ENCODE measurements around the gene RBPJ. TPM values are rescaled to one million over a fixed set of nuclear protein-coding genes. Genes with fewer than 3 reads are reported as not detected.

RBPJ gene
- total RNA-seq, 4 donors from 2014 or later: 42.9 to 238 (median 75.2) TPM

- TF ChIP-seq, protein P1, sequence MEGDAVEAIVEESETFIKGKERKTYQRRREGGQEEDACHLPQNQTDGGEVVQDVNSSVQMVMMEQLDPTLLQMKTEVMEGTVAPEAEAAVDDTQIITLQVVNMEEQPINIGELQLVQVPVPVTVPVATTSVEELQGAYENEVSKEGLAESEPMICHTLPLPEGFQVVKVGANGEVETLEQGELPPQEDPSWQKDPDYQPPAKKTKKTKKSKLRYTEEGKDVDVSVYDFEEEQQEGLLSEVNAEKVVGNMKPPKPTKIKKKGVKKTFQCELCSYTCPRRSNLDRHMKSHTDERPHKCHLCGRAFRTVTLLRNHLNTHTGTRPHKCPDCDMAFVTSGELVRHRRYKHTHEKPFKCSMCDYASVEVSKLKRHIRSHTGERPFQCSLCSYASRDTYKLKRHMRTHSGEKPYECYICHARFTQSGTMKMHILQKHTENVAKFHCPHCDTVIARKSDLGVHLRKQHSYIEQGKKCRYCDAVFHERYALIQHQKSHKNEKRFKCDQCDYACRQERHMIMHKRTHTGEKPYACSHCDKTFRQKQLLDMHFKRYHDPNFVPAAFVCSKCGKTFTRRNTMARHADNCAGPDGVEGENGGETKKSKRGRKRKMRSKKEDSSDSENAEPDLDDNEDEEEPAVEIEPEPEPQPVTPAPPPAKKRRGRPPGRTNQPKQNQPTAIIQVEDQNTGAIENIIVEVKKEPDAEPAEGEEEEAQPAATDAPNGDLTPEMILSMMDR (IDR thresholded peaks at IDR 0.05): no peak
- no peak for TF ChIP-seq POLR2A (IDR thresholded peaks at IDR 0.05)
- Histone ChIP-seq H3K4me3 (no peak overlapping the region), H3K27ac (no peak overlapping the region), H3K27me3 (no peaks in the 10 kb centered on the region), H3K9me3 (peaks cover 0 to 4% of the 10 kb centered on the region in 2 donors), H3K36me3 (no peaks in the 10 kb centered on the region), H3K4me1 (no peaks in the 10 kb centered on the region)
- intact Hi-C loops (cut with DNase I; ENCODE audit: low total_unique reads): no loop called here
- DNase-seq: no peak
These were observed 84.0 kb downstream of the RBPJ start for GRCh38 chr4:26404743-26405206.

DNA sequence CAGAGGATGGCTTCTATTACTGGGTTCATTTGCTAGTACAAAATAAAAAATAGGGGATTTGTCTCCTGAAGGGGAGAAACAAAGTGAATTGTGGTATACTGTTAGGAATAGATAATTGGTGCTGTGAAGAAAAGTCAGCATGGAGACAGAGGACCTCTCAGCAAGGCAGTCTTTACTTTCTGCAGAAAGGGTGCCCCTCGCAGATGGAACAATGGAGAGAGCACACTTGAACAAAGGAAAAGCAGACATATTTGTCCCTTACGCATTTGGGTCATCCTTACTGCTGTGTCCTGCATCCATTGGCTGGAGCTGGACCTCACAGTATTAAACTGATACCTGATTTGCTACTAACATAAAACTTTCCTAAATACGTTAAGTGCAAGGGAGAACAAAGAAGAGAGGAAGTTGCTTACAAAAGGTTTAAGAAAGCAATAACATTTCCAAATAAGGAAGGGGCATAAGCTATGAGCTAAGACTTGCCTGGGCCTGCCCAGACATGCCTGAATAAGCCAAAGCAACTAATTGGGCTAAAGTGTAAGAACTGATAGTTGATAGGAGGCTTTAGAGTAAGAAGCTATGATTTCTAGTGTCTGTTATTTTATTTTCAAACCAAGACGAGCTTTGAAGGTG is 85.6 kb downstream of the RBPJ start:
- H3K4me1 ChIP-seq: no peaks in the 10 kb centered on the region
- no peak for TF ChIP-seq POLR2A (IDR thresholded peaks at IDR 0.05)
- TF ChIP-seq, protein P1 (IDR thresholded peaks at IDR 0.05): no peak
- no peak for DNase-seq
- H3K9me3 ChIP-seq: peaks cover 0 to 4% of the 10 kb centered on the region in 2 donors
- H3K27me3 ChIP-seq: no peaks in the 10 kb centered on the region
- intact Hi-C loops (cut with DNase I; ENCODE audit: low total_unique reads): no loop called here
- no peak overlapping the region for H3K4me3 ChIP-seq
- H3K27ac ChIP-seq: no peak overlapping the region
- H3K36me3 ChIP-seq: no peaks in the 10 kb centered on the region

- no peak for TF ChIP-seq POLR2A (IDR thresholded peaks at IDR 0.05)
- TF ChIP-seq, protein P1 (IDR thresholded peaks at IDR 0.05): no peak
These were observed 86.7 kb downstream of the RBPJ start for GRCh38 chr4:26407476-26407875.

DNA sequence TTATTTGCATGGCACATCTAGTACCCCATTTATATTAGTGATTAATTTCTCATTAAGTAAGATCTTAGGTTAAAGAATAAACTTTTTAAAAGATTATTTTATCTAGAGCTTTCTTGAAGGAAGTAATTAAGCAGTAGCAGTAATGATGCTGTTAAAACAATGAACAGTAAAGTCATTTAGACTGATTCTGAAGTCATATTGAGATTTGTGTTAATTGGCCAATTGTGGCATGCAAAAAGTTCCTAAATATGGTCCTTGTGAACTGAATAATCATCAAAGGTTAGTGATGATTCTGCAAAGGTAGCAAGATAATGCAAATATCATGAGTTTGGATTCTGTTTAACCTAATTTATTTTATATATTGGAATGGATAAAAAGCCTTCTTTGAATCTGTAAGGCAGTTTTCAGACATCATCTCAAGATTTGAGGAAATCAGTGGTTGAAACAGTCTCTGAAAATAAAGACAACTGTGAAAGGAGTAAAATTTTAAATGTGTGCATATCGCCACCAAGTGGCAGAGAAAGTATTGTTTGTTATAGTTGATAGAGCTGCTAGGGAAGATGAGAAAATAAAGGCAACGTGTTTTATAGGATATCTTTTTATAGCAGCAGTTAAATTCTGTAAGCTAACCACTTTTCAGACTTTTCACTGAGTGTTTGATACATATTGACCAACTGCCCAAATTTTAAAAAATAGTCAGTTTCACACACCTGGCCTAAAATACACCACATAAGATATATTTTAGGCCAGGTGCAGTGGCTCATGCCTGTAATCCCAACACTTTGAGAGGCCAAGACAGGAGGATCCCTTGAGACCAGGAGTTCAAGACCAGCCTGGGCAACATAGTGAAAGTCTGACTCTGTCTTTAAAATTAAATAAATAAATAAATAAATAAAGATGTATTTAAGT is 89.8 kb downstream of the RBPJ start:
- DNase-seq: peak in 1 of 2 donors; percentile 44
- peaks cover 0 to 4% of the 10 kb centered on the region in 2 donors for H3K9me3 ChIP-seq
- peak overlapping the region in 1 of 2 donors; percentile 14 for H3K27ac ChIP-seq
- no peak overlapping the region for H3K4me3 ChIP-seq
- no peaks in the 10 kb centered on the region for H3K27me3 ChIP-seq
- no peaks in the 10 kb centered on the region for H3K36me3 ChIP-seq
- TF ChIP-seq POLR2A (IDR thresholded peaks at IDR 0.05): no peak
- TF ChIP-seq, protein P1 (IDR thresholded peaks at IDR 0.05): peak; percentile 58 to 83 (median 65)
- intact Hi-C loops (cut with DNase I; ENCODE audit: low total_unique reads): loop anchor here (10.0 kb wide), 1 partner anchor 76 kb away; no protein-coding TSS in a partner anchor
- peaks cover 0 to 4% of the 10 kb centered on the region in 2 donors for H3K4me1 ChIP-seq

More at GRCh38 chr4:26407476-26407875, 86.7 kb downstream of the RBPJ start:
- Histone ChIP-seq H3K4me3 (no peak overlapping the region), H3K9me3 (peaks cover 0 to 4% of the 10 kb centered on the region in 2 donors), H3K27ac (no peak overlapping the region), H3K27me3 (no peaks in the 10 kb centered on the region), H3K4me1 (peaks cover 0 to 1% of the 10 kb centered on the region in 2 donors), H3K36me3 (no peaks in the 10 kb centered on the region)
- no peak for DNase-seq
- intact Hi-C loops (cut with DNase I; ENCODE audit: low total_unique reads): no loop called here
